HG02571 (cell line): ENCODE measurements around the gene SLC27A5.
"Not testable (repeated sequence)": the region's sequence is repeated elsewhere in the genome, so short reads cannot be mapped to it uniquely, and the experiment has no call there.

ENCODE experiments used
- ATAC-seq: cut with Tn5 transposase; IDR thresholded peaks from one replicate; pipeline ENCODE4 v1.9.1; 2021; ENCODE audit warnings: mild to moderate bottlenecking, moderate library complexity; ENCODE audit not compliant: unreplicated experiment

Gene SLC27A5

GRCh38 chr19:58529405-58529804, 17.6 kb upstream of the SLC27A5 start:
- ATAC-seq = no peak

GRCh38 chr19:58522709-58523108, 10.9 kb upstream of the SLC27A5 start:
- ATAC-seq = no peak

GRCh38 chr19:58521651-58522050, 9.9 kb upstream of the SLC27A5 start:
- no peak for ATAC-seq

GRCh38 chr19:58520257-58520599, 8.4 kb upstream of the SLC27A5 start:
- ATAC-seq = no peak

GRCh38 chr19:58519355-58520256, 7.8 kb upstream of the SLC27A5 start, which contains the start of gene ZBTB45:
TSS of gene ZBTB45 (minus strand) at chr19:58519810. CDS start at chr19:58517673, 2,137 bp downstream.
- ATAC-seq = peak; percentile 70

- ATAC-seq = peak; percentile 8
Measured at GRCh38 chr19:58519087-58519354, 7.2 kb upstream of the SLC27A5 start.

GRCh38 chr19:58518256-58519086, 6.7 kb upstream of the SLC27A5 start:
- ATAC-seq = no peak

- no peak for ATAC-seq
Measured at GRCh38 chr19:58516964-58517833, 5.4 kb upstream of the SLC27A5 start.

- ATAC-seq = no peak
Measured at GRCh38 chr19:58516246-58516836, 4.5 kb upstream of the SLC27A5 start.

- no peak for ATAC-seq
Measured at GRCh38 chr19:58515259-58515658, 3.5 kb upstream of the SLC27A5 start.

GRCh38 chr19:58514564-58515022, 2.8 kb upstream of the SLC27A5 start:
- no peak for ATAC-seq

GRCh38 chr19:58513694-58514563, 2.1 kb upstream of the SLC27A5 start:
- ATAC-seq = no peak

GRCh38 chr19:58513213-58513693, 1.5 kb upstream of the SLC27A5 start:
- ATAC-seq = no peak

GRCh38 chr19:58510084-58510862, 1.5 kb downstream of the SLC27A5 start:
- no peak for ATAC-seq

GRCh38 chr19:58509731-58510083, 2.1 kb downstream of the SLC27A5 start:
- no peak for ATAC-seq

- ATAC-seq = not testable (repeated sequence)
Measured at GRCh38 chr19:58507602-58508223, 4.1 kb downstream of the SLC27A5 start.

- ATAC-seq = no peak
Measured at GRCh38 chr19:58500242-58500641, 11.6 kb downstream of the SLC27A5 start.
